GM12891 (cell line): ENCODE measurements around the gene RNASE7.

Source experiments
- POLR2A ChIP-seq: IDR thresholded peaks from 2 replicates; pipeline ENCODE4 v1.6.1; 2011; ENCODE audit warnings: low read depth, low read length, control low read depth
- POLR2AphosphoS5 ChIP-seq: IDR thresholded peaks from 2 replicates; pipeline ENCODE4 v1.6.1; 2011; ENCODE audit warnings: low read depth, low read length, control low read depth
- SPI1 ChIP-seq: IDR thresholded peaks from 2 replicates; pipeline ENCODE4 v1.6.1; 2011; ENCODE audit warnings: low read depth, low read length, control low read depth
- TAF1 ChIP-seq: IDR thresholded peaks from 2 replicates; pipeline ENCODE4 v1.6.1; 2011; ENCODE audit warnings: low read depth, low read length, control low read depth

DNA sequence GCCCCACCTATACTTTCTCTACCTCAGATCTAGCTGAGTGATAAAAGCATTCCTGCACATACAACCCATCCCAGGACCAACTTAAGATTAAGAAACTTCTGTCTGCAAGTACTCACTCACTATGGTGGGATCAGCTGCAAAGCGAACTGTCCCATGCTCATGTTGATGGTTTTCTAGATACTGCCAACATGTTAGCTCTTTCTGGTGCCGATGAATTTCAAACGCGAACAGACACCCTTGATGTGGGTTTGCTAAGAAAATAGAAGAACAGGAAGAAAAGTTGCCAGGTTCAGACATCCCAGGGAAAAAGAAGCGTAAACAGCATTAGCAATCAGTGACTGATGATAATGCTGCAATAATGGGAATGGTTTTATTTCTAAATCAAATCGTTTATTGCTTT, 44.6 kb upstream of the RNASE7 start:
- TF ChIP-seq TAF1 (no peak), POLR2AphosphoS5 (no peak), POLR2A (0 out of 2 replicates have a peak, but pooled peaks have one; percentile 40), SPI1 (no peak)
